Fibroblast of pulmonary artery (primary cell): ENCODE data around the gene IQCC.

Source experiments
- DNase-seq: peaks from one replicate; pipeline ENCODE4 v3.0.0-alpha.2; 2010; ENCODE audit warnings: low read depth
- H3K4me3 ChIP-seq: replicated peaks from 2 replicates; pipeline ENCODE4 v1.5.1; 2011; ENCODE audit warnings: low read depth, mild to moderate bottlenecking, control low read depth, low read length, moderate library complexity
- CTCF ChIP-seq: IDR thresholded peaks from 2 replicates; pipeline ENCODE4 v1.5.1; 2011; ENCODE audit warnings: mild to moderate bottlenecking, control low read depth, low read length, inconsistent platforms; ENCODE audit errors: missing control alignments

Gene IQCC

GRCh38 chr1:32240140-32240951 is 34.9 kb downstream of the IQCC start:
- peak; percentile 38 for DNase-seq
- H3K4me3 ChIP-seq: peak overlapping the region; percentile 69
- TF ChIP-seq CTCF: peak; percentile 19

- H3K4me3 ChIP-seq: peak overlapping the region; percentile 69
- TF ChIP-seq CTCF: no peak
- DNase-seq: peak; percentile 58
Measured at GRCh38 chr1:32241001-32241763, 35.7 kb downstream of the IQCC start.

- H3K4me3 ChIP-seq: peak overlapping the region; percentile 30
- peak; percentile 47 for DNase-seq
- no peak for TF ChIP-seq CTCF
Measured at GRCh38 chr1:32242341-32242851, 36.9 kb downstream of the IQCC start.

- H3K4me3 ChIP-seq: no peak within 1 kb of the TSS
- no peak for TF ChIP-seq CTCF
- DNase-seq: peak; percentile 91
Measured at GRCh38 chr1:32246888-32247273, 41.4 kb downstream of the IQCC start, which contains the start of gene FAM167B. TSS of gene FAM167B (plus strand) at chr1:32247222. CDS start at chr1:32247422, 200 bp downstream.

- H3K4me3 ChIP-seq: no peak overlapping the region
- DNase-seq: no peak
- no peak for TF ChIP-seq CTCF
Measured at GRCh38 chr1:32247452-32247851, 42.0 kb downstream of the IQCC start.

- DNase-seq: peak; percentile 73
- peak; percentile 70 for TF ChIP-seq CTCF
- no peak overlapping the region for H3K4me3 ChIP-seq
Measured at GRCh38 chr1:32247983-32248889, 42.8 kb downstream of the IQCC start.
